HG02610 (cell line): ENCODE measurements around the gene CSNK2A1.
"Not testable (repeated sequence)": the region's sequence is repeated elsewhere in the genome, so short reads cannot be mapped to it uniquely, and the experiment has no call there.

ENCODE experiments used
- ATAC-seq: cut with Tn5 transposase; IDR thresholded peaks from one replicate; pipeline ENCODE4 v1.9.1; 2021; ENCODE audit warnings: mild to moderate bottlenecking, moderate library complexity; ENCODE audit not compliant: unreplicated experiment

Gene CSNK2A1

GRCh38 chr20:543369-544152 lies at the start of gene CSNK2A1:
Gene CSNK2A1 (minus strand): TSS chr20:543790. CDS start chr20:508551, 35,239 bp downstream.
- peak; percentile 95 for ATAC-seq

DNA sequence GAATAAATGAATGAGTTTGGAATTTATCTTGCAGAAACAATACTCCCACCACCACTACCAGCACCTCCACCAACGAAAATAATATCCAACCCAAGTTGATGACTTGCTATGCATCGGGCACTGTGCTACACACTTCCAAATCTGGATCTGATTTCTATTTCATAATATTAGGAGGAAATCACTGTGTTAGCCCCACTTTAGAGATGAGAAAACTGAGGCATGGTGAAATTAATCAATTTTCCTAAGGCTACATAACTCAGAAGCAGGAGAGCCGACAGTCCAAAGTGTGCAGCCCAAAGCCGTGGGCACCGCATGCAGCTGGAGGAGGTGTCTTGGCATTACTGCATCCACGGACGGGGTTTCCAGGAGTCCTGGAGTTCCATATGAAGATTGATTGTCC lies 48.9 kb upstream of the CSNK2A1 start:
- no peak for ATAC-seq

- no peak for ATAC-seq
Observed at GRCh38 chr20:591941-592340, 48.4 kb upstream of the CSNK2A1 start.

- ATAC-seq, result no peak
Observed at GRCh38 chr20:588932-589672, 45.5 kb upstream of the CSNK2A1 start.

GRCh38 chr20:588476-588875 lies 44.9 kb upstream of the CSNK2A1 start:
- ATAC-seq, result no peak

DNA sequence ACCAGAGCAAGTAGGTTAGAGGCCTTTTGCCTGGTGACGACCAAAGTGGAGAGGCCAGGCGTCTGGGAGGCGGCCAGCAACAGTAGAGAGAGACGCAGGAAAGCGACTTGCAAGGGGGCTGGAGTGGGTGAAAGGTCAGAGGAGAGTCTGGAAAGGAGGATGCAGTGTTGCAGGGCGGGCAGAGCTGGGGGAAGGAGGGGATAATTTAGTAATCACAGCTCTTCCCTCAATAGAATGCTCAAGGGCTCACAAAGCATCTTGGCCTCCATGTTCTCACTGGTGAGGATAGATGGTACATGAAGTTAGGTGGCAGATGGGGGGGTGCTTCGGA lies 41.3 kb upstream of the CSNK2A1 start:
- no peak for ATAC-seq

DNA sequence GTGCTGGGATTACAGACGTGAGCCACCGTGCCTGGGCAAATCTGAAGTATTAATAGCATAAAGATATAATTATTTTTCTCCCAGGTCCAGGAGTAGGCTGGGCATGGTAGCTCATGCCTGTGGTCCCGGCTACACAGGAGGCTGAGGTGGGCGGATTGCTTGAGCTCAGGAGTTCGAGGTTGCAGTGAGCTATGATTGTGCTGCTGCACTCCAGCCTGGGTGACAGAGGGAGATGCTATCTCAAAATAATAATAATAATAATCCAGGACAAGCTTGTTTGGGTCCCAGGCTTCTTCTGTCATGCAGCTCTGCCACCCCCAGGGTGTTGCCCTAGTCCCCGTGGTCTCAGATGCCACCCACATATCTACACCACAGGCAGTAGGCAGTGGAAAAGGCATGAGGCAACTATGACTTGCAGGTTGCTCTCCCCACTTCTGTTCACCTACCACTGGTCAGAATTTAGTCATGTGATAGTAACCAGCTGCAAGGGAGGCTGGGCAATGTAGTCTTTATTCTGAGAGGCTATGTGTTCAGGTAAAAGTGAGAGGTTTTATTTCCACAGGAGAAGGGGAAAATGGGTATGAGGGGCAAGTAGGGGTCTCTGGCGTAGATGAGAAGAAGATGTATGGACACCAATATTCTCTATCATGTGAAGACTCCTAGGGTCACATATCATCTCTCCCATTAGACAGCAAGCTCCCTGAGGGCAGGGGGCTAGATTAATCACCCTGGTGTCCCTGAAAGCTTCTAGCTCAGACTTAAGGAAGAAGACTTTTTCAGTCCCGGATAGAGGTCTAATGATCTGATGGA lies 40.8 kb upstream of the CSNK2A1 start:
- no peak for ATAC-seq

- ATAC-seq, result no peak
Observed at GRCh38 chr20:582204-582603, 38.6 kb upstream of the CSNK2A1 start.

GRCh38 chr20:578940-579690 lies 35.5 kb upstream of the CSNK2A1 start:
- not testable (repeated sequence) for ATAC-seq

DNA sequence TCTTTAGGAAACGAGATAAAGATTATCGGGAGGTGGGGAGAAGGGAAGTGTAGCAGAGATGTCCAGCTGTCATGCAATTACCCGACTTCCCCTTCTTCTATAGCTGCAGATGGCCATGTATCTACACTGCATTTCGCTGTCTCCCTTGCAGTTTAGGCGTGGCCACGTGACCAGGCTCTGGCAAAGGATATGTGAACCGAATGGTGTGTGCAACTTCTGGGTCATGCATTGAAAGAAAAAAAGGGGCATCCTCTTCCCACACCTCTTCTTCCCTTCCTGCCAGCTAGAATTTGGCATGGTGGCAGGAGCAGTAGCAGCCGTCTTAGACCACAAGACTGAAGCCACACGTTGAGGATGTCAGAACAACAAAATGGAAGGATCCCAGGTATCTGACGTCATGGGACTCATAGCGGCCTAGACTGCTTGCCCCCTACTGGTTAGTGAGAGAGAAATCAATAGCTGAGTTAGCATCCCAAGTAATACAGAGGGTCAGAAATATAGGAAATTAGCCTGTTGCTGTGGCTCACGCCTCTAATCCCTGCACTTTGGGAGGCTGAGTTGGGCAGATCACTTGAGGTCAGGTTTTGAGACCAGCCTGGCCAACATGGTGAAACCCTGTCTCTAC lies 33.7 kb upstream of the CSNK2A1 start:
- no peak for ATAC-seq

DNA sequence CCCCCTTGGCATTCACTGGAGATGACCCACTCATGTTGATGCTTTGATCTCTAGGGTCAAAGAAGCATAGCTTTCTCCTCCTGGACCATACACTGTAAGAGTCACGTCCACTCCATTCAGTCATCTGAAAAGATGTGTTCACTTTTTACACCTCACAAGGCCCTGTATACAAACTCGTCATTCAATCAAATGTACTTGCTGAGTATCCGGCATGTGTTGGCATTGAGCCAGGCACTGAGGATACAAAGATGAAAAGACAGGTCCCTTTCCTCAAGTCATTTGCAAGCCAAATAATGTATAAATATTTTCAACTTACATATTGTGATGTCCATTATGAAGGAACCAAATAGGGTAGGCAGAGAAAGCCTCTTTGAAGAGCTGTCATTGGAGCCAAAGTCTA lies 32.6 kb upstream of the CSNK2A1 start:
- no peak for ATAC-seq

DNA sequence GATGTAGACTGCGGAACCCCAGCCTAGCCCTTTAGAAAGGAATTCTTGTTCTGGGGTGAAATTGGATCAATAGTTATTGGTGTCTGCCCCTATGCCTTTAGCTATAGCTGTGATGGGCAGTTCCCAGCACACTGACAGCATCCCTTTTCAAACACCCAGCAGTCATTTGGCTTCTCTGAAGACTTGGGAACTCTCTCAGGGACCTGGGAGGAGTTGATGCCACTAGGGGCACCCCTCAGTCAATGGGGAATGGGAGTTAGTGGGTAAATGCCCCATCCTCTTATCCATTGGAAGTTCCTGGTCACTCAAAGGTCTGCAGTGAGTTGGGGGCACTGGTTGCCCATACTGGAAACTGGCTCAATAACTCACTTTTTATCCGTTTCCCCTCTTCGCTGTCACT lies 31.6 kb upstream of the CSNK2A1 start:
- no peak for ATAC-seq

- ATAC-seq, result no peak
Observed at GRCh38 chr20:574297-574942, 30.8 kb upstream of the CSNK2A1 start.

- no peak for ATAC-seq
Observed at GRCh38 chr20:573414-574296, 30.1 kb upstream of the CSNK2A1 start.

DNA sequence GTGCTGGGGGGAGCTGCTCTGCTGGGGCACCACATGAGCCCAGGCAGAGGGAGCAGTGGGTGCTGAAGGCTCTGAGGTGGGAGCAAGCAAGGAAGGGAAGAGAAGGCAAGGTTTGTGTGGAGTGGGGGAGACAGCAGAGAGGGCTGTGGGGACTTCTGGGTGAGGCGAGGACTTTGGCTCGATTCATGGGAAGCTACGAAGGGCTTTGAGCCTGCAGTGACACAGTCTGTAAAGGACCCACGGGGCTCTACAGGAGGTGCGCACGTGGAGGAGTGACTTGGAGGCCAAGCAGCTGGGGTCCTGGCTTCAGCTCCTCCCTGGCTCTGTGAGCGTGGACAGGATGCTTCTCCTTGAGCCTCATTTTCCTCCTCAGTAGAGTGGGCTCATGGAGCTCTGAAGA lies 29.1 kb upstream of the CSNK2A1 start:
- no peak for ATAC-seq

DNA sequence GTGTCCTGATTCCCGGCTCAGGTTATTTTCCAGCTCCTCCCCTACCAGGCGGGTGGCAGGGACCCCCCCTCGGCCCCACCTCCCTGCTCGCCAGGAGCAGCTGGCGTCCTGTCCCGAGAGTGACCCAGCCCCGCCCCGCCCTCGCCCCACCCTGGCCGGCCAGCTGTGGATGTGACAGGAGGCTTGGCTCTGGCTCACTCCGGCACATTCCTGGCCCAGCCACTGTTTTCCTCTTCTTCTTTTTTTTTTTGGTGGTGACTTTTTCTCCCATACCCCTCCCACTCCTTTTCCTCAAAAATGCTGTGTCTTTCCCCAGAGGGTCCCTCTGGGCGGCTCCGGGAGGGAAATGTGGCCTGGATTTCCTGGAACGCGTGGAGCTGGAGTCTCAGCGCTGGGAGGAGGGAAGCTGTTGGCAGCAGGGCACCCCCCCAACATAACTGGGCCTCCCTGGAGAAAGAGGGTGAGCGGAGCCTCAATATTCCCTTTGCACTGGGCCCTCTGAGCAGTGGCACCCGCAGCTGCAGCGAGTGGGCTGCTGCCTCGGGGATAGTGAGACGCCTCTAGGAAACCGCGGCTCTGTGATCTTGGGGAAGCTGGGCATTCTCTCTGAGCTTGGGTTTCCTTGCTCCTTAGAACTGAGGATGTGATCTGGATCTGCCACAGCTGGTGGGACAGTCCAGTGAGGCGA lies 28.3 kb upstream of the CSNK2A1 start:
- no peak for ATAC-seq

DNA sequence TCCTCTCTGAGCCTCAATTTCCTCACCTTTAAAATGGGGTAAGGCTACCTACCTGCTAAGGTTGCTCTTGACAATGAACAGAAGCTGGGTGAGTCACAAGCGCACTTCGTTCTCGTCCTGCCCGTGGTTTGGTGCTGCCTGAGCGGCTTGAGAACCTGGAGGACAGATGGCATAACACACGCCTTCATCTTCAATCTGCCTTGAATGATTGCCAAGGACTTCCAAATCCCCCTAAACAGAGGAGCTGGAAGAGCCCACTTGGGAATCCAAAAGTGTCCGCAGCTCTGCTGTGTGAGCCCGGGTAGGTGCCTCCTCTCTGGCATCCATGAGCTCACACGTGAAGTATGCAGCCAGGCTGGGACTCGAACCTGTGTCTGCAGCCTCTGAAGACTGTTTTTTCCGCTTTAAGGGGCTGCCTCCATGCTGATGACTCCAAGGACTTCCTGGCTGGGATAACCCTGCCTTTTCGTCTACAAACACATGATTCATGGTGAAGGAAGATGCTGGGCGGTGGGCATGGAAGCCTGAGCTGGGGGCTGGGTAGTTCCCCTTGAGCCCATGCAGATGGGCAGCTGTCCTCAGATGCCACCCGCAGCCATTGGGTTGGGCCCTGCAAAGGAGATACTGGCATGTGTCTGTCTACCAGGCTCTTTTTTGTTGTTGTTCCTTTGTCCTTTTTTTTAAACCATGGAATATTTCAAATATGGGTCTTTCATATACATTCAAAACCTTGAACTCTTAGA lies 25.3 kb upstream of the CSNK2A1 start:
- no peak for ATAC-seq
